SH-SY5Y (cell line): Measurements from ENCODE around the gene CORO6.

Experiments
- GATA2 ChIP-seq: IDR thresholded peaks from 2 replicates; pipeline ENCODE4 v1.6.1; 2011; ENCODE audit warnings: mild to moderate bottlenecking, low read depth, low read length
- GATA3 ChIP-seq: IDR thresholded peaks from 2 replicates; pipeline ENCODE4 v1.6.1; 2011; ENCODE audit warnings: low read depth, mild to moderate bottlenecking, low read length, moderate library complexity

- TF ChIP-seq GATA3: no peak
- no peak for TF ChIP-seq GATA2
Measured at GRCh38 chr17:29620779-29621500, 1.8 kb downstream of the CORO6 start.
